Measurements from ENCODE around the gene SIRT7.

- TF ChIP-seq CTCF (IDR thresholded peaks at IDR 0.05) (no peak), POLR2A (IDR thresholded peaks at IDR 0.05) (no peak), EP300 (IDR thresholded peaks at IDR 0.05) (no peak), POLR2AphosphoS5 (IDR thresholded peaks at IDR 0.05) (no peak)
Observed at GRCh38 chr17:81888105-81888987, 29.6 kb downstream of the SIRT7 start.

Measured in gastroesophageal sphincter (tissue), 3 donors.